Stimulated activated CD8-positive, alpha-beta memory T cell treated with anti-CD3 and anti-CD28 coated beads, Interleukin-4, amount 100 ng/mL, for 48 hours (primary cell): ENCODE measurements around the gene MAST4.

ENCODE experiments used
- DNase-seq: peaks from one replicate; pipeline ENCODE4 v3.0.0-alpha.2; 2020

The MAST4 gene

DNA sequence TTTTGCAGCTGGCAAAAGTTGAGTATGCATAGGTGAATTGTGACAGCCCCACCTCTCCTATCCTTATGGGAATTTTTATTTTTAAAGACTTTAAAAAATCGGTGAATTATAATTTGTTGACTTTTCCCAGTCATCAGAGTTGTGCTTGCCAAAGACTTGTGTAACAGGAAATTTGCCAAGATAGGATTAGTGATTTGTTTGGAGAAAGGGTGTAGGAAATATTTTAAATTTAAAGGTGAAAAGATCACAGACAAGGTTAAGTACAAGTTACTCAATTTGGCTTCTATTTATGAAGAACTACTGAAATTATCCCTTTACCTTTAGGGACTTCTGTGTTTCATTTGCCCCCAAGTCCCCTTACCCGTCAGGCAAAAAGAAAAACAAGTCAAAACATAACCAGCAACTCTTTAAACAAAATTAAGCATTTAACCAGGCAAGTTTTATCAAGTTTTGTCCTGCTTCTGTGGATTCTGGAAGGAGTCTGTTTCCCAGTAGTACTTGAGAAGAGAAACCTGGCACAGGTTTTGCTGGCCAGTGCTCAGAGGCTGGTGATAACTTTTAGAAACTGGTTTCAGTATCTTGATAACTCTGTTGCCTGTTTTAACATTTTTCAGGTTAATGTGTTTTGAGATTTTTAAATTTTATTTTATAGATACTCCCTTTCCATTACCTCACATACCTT lies 285.4 kb downstream of the MAST4 start:
- no peak for DNase-seq

DNA sequence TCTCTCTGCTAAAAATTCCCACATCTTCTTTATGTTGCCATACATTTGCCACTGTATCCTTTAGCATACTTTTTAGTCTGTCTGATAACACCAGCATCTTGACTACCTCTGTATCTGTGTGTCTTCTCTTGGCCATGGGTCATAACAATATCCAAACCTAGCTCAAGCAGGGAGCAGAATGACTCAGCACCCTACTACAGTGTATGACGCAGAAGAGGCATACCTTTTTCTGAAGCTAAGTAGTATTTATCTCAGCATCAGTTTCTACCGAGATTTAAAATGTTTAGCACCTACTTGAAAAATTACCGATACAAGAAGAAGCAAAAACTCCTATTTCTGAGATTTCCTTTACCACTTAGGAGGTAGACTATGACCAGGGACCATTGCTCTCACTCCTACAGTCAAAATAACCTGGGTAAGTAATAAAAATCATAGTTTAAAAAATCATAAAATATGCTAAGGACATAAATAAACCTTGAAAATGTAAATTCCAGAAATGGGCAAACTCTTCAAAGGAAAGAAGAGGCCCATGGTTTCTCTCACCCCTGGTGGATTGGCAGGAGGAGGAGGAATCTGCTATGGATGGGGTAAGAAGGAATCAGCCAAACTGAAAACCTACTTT lies 286.5 kb downstream of the MAST4 start:
- DNase-seq: no peak

DNA sequence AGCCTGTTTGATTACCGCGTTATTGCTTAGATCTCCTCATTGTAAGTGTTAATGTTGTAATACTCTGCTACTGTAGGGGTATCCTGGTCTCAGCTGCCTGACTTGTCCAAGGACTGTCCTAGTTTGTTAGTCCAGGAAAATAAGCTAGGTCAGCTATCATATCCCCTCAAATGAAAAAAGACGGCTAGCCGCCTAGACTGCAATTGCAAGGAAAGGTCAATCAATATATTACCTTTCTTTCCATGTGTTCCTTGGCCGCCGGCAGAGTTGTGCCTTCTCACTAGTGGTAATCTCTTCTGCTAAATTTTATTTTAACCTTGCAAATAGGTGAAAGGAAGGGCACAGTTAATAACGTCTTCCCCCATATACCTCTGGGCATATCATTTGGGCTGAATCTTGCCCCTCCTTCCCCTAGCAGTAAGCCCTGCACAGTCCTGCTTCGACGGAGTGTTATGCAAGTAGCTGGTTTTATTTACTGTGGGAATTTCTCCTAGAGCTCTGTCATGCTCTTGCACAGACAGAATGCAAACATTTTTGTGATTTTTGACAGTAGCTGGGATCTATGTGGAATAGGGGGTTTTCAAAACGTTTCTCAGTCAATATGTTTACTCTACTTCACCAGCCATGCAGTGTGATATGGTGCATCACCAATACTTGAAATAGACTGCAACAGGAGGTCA lies 288.5 kb downstream of the MAST4 start:
- no peak for DNase-seq

DNA sequence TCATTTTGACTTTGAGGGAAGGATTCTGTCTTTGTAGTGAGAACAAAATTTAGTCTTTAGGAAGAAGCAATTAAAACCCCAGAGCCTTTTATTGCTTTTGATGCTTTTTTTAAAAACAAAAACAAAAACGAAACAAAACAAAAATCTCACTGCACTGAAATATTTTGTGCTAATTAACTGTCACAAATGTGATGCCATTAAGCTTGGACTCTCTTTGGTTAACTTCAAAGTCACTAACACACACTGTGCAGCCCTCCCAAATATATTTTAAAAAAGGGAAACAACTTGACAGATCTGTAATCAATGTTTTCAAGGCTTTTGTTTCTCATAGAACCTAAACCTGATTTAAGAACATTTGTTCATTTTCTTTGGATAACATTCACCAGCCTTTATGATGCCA lies 290.7 kb downstream of the MAST4 start:
- no peak for DNase-seq

DNA sequence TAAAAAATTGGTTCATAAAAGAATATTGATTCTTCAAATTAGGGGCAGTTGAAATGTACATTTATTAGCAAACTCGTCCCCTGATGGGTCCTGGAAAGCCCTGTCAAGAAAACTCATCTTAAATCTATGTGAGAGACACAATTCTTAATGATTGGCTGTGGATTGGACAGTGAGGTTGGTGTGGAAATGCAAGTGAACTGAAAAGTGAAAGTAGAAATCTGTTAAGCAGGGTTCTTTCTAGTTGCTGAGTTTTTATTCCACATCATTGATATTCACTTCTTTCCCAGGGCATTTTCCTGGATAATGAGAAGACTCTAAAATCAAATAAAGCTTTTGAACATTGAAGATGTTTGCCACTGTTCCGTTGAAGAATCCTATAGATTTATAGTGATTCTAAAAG lies 292.4 kb downstream of the MAST4 start:
- DNase-seq: no peak

DNA sequence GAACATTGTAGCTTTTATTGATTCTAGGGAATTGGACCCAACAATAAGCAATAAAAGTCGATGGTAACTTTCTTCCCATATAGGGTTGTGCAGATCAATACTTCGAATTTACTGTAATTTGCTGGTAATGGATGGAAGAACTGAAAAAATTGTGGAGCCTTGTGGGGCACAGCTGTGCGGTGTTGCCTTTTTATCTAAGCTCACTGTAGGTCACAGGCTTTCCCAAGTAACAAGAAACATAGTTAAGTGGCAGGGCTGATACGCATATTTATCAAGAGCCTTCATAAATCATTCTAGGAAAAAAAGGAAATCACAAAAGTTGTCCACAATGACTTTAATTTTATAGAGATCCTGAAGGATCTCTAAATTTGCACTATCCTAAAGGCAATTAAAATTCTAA lies 292.9 kb downstream of the MAST4 start:
- no peak for DNase-seq

DNA sequence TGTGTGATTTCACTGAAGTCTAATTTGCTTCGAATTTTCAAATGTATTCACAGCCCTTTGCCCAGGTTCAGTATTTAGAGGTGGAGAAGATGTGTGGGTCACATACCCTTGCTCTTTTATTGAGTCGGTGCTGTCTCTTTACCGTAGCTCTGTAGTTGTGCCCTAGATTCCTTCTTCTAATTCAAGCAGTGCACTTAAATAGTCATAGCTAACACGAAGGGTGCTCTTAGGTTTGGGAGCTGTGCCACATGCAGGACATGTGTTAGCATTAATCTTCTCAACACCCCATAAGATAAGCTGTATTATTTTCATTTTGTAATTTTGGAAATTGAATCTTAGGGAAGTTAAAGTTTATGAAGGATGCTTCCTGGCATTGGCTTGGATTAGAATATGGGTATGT lies 293.3 kb downstream of the MAST4 start:
- DNase-seq: no peak

DNA sequence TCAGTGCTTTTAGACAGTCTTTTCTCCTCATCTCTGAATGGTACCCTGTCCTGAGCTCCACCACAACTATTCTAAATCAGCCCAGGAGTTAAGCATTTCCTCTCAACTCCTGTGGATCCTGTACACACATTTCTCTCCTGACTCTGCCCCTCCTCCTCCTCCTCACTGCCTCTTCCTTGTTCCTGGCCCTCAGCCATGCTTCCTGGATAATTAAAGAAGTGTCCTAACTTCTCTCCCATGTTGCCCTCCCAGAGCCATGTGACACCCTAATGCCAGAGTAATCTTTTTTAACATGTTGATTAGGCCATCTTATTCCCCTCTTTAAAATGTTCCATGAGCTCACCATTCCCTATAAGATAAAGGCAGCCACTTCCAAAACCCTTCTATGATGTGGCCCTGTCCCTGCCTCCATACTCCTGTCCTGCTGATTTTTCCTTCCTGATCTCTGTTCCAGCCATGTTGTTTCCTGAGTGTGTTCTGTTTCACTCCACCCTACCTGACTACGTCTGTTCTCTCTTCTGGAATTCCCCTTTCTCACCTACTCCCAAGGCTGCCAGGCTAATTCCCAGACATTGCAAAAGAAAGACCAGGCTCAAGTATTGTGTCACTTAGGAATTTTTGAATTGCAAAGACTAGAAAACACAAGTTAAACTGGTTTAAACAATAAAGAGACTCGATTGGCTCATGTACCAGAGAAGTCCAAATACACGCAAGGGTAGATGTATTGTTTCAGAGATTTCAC lies 295.2 kb downstream of the MAST4 start:
- no peak for DNase-seq

DNA sequence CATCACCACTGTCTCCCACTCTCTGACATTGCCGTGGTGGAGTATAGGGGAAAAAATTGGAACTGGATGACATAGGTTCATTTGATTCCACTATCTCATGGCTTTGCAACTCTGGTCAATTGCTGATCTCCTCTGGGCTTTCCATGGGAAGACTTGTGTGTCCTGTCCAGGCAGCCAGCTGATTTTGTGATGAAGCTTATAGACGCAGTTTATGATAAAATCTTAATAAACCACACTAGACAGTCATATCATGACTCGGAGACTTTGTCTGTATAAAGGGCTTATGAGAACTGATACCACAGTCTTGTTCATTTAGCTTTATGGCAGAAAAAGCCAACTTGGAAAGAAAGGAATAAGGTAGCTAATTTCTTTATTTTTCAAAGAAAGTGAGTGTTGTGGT lies 296.5 kb downstream of the MAST4 start:
- DNase-seq: no peak

DNA sequence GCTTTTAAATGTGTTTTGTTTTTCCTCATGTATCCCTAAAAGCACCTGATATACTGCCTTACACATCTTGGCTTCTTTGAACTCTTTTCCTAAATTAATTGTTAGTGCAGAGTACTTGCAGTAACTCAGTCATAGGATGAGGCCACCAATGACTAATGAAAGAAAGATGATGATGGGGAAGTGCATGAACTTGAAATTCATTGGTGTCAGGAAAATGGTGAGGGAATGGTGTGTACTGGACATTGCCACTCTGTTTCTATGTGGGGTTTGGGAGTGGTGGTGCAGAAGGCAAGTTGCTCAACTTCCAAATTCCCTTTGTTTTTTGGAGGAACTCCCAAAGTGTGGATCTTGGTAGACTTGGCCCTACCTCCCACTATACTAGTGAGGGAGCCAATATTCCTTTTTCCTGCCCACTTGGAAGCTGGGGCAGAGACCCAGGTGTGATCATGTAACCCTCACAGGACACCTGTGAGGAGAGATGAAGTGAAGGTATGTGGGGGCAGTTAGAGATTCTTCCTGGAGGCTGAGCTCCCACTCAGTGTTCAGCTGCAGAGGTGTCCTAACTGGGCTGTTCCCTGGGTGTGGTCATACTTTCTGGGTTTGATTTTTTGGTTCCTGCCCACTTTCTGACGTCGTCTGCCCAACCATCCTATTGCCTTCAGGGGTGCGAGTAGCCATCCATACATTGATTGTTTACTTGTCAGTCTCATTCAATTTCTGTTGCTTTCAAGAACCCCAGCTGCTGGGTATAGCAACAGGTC lies 298.5 kb downstream of the MAST4 start:
- DNase-seq: no peak

DNA sequence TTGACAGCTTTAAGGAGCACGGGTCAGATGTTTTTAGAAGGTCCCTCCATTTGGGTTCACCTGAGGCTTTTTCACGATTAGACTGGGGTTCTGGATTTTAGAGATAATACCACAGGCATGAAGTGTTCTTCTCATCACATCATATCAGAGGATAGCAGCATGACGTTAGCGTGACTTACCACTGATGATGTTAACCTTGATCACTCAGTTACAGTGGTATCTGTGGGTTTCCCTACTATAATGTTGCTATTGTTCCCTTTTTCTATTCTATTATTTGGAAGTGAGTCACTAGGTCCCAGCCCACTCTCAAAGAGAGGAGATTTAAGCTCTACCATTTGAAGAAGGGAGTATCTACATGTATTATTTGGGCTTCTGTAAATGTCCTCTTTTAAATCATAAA lies 300.0 kb downstream of the MAST4 start:
- no peak for DNase-seq

DNA sequence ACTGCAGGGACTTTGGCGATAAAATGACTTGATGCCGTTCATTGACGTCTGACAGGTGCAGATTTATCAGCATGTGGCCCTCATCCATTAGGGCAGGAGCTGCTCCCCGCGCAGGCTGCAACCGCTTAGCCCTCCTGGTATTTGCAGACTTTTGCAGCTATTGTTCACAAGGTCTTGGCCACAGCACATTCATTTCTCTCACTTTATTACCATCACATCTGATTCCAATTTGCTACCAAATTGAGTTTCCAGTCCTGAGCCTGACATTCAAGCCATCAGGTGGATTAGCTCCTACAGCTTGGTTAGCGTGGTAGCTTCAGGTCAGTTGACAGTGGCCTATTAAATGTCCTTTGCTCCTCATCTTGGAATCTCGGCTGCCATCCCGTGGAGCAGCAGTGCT lies 301.2 kb downstream of the MAST4 start:
- DNase-seq: no peak

DNA sequence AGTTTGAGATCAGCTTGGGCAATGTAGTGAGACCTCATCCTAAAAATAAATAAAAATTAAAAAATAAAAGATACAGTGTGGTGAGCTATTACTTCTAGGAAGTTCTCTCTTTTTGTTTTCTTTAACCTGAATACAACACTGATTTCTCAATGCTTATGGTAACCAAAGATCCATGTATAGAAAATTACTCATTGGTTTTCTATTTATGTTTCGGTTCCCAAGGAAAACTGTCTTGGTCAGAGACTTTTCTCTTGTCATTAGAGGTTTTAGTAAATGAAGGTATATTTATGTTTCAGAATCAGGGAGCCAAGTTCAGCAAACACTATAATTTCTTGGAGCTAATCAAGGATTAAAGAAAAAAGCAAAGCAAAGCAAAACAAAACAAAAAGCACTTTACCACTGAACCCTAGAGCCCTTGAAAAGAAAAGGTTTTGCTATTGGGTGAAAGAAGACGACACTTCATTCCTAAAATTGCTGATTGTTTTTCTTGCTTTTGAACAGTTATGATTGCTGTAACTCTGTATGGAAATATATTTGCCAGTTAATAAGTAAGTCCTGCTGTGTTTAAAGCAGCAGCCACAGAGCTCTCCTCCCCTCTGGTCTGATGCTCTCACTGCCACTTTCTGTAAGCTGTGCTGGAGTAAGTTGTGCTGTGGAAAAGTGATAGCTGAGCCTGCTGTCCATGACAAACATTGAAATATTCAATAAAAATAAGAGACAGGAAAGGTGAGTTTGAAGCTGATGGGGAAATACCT lies 302.2 kb downstream of the MAST4 start:
- DNase-seq: no peak

DNA sequence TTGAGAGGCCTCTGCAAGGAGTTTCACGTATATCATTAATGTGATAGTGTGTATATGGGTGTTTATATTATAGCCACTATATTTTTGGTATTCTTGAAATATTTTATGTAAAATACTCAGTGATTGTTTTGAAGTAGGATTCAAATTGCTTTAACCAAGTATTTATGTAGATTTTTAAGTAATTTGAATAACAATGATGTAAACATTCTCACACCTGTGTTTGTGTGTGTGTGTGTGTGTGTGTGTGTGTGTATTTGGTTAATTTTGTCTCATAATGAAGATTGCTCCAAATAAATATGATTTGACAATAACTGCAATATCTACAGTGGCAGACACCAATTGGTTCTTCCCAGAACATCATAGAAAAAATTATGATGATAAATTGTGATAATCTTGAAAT lies 307.0 kb downstream of the MAST4 start:
- no peak for DNase-seq

DNA sequence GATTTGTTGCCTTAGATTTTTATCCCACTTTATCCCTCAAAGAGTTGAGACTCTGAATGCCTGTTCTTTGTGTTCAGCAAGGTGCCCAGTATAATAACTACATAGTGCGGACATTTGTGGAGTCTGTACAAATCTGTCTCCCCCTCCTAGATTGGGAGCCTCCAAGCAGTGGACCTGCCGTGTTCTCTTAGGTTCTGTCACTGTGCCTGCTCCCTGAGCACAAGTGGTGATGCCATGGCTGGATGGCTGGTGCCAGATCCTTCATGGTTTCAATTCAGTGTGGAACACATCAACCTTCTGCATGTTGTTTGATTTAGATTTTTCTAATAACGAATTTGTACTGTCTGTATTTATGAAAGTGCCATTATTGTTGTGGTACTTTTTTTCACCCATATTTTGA lies 307.5 kb downstream of the MAST4 start:
- DNase-seq: no peak

DNA sequence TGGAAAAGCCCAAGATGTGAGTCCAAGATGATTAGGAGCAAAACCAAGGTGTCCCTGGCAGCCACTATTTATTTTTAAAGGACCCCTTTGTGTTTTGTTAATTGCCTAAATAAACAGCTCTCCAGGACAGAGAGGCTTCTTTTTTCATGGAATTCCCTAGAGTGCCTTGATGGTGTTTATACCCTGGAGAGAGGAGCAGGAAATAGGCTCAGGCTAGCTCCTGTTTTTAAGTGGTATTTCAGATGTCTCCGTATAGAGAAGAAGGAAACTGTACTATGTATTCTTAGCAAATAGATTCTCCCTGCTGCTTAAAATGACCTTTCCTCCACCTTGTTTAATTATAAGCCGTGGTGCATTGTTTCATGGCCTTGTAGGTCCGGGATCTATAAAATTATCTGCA lies 308.0 kb downstream of the MAST4 start:
- no peak for DNase-seq

DNA sequence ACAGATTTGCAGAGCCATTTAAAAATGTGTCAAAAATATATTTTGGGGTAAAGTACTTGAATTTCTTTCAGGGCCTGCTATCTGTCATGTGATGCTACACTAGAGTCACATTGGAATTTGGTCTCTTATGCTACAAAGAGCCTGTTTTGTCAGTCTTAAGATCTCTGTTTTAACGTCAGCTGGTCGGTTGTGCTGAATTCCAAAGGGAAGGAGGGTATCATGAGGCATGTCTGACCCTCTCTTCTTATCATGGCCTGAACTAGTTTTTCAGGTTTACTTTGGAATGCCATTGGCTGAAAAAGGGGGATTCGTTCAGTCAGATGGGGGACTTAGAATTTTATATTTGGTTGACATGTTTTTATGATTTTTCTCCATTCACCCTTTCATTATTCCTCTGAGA lies 309.8 kb downstream of the MAST4 start:
- no peak for DNase-seq

DNA sequence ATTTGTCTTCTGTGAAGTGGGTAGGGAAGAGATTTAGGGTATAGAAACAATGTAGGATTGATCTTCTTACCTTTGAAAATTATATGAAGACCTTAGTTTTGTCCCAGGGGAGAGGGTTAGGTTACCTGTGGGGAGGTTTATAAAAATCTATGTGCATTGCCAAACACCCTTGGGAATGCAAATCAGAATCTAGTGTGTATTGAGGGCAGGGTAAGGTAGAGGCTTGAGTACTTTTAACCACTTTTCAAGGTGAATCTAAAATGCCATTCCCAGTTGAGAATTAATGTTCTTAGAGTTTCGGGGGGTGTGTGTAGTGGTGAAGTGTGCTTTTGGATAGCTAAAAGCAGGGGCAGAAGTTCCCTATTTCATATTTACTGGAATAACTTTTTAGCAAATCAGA lies 312.0 kb downstream of the MAST4 start:
- no peak for DNase-seq

DNA sequence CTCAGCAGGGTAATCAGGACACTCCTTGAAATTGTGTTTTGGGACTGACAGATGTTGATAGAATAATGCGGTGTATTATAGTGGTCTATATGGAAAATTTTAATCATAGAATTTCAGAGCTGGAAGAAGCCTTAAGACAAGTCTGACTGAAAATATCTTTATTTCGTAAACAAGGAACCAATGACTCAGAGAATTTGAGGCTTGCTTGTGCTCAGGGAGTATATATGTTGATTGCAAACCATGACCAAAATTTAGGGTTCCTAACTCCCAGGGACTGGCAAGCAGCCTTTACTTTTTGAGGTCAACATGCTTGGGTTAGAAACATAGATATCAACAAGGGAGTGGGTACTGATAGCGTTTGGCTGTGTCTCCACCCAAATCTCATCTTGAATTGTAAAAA lies 313.2 kb downstream of the MAST4 start:
- DNase-seq: no peak

DNA sequence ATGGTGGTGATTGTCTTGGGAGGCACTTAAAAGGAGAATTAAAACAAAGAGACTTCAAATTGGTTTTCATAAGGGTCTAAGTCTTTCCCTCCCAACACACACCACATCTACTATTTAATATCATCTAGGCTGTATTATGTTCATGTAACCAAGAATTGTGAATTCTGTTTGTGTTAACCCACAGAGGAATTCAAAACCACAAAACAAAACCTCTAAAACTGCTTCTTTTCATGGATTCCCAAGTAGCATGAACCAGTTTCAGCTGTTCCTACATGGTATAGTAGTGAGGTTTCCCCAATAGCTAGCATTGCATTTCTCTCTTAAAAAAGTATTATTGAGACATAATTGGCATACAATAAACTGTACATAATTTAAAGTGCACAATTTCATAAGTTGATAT lies 316.6 kb downstream of the MAST4 start:
- no peak for DNase-seq

DNA sequence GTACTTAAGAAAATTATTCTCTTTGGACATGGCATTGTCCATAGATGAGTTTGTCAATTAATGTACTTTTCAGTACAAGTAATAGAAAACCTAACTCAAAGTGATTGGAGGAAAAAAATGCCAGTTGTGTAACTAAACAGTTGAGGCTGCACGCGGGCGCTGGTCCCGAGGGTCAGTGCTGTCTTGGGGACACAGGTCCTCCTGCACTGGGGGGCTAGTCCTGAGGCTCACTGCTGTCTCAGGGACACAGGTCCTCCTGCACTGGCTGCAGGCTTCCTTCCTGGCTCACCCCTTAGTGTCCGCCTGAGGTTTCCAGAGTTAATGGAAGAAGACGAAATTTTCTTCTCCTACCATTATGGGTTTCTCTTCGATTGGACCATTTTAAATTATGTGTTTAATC lies 319.3 kb downstream of the MAST4 start:
- DNase-seq: no peak

DNA sequence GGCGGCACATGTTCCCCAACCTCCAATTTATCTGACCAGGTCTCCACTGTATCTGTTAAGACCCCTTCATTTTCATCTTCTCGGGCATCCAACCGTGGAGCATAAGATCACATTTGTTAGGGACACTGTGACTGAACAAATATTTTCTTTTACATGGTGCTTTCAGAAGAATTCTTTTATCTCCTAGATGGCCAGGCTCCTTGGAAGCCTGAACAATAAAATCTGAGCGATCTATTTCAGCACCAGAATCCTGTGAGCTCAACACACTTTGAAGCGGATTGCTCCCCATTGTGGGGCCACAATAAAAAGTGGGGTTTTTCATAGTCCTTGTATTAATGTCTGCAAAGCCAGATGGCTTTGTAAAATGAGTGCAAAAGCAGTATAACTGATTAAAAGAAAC lies 326.7 kb downstream of the MAST4 start:
- DNase-seq: no peak
